A549 (cell line): ENCODE results near the gene AJAP1.

Experiments used
- HOXB5 ChIP-seq: fragments of 250-450 bp; sonication (Bioruptor Pico); IDR thresholded peaks from 2 replicates; pipeline ENCODE4 v1.5.0; 2020; ENCODE audit warnings: mild to moderate bottlenecking, moderate library complexity
- JUNB ChIP-seq: fragments of >200 bp; sonication (Bioruptor Twin); formaldehyde crosslinking; IDR thresholded peaks from 2 replicates; pipeline ENCODE4 v1.6.1; 2016
- MAFK ChIP-seq: fragments of 450-650 bp; IDR thresholded peaks from 2 replicates; pipeline ENCODE4 v1.6.1; 2014; ENCODE audit not compliant: partially characterized antibody
- TF ChIP-seq, protein P1 (sequence below): fragments of >200 bp; sonication (Bioruptor Twin); formaldehyde crosslinking; IDR thresholded peaks from 3 replicates; pipeline ENCODE4 v1.5.1; 2016

DNA sequence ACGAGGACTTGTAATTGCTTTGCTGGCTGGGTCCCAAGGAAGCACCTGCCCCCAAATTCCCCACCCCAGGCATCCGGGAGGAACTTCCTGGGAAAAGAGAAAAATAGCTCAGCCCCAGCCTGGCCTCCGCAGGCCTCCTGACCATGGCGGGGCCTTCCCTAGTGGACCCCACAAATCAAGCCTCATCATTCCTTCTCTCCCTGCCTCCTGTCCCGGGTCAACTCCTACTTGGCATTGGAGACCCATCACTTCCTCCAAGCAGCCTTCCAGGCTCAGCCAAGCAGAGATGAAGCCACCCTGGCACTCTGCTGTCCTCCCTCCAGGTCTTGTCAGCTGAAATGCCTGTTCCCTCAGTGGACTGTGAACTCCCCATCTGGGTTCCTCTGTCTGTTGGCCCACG lies 38.0 kb downstream of the AJAP1 start:
- TF ChIP-seq, protein P1, sequence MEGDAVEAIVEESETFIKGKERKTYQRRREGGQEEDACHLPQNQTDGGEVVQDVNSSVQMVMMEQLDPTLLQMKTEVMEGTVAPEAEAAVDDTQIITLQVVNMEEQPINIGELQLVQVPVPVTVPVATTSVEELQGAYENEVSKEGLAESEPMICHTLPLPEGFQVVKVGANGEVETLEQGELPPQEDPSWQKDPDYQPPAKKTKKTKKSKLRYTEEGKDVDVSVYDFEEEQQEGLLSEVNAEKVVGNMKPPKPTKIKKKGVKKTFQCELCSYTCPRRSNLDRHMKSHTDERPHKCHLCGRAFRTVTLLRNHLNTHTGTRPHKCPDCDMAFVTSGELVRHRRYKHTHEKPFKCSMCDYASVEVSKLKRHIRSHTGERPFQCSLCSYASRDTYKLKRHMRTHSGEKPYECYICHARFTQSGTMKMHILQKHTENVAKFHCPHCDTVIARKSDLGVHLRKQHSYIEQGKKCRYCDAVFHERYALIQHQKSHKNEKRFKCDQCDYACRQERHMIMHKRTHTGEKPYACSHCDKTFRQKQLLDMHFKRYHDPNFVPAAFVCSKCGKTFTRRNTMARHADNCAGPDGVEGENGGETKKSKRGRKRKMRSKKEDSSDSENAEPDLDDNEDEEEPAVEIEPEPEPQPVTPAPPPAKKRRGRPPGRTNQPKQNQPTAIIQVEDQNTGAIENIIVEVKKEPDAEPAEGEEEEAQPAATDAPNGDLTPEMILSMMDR, result no peak
- TF ChIP-seq JUNB (no peak), MAFK (no peak), HOXB5 (CRISPR knock-in tag) (no peak)
